Lower leg skin (tissue), 3 donors: Measurements from ENCODE around the gene HPGDS.

Source experiments
- CTCF ChIP-seq, 3 donors: fragments of 450-650 bp; IDR thresholded peaks; one replicate each; pipeline ENCODE4 v1.5.1; 2016; ENCODE audit warnings: antibody characterized with exemption in 3 of 3, mild to moderate bottlenecking in 3 of 3, moderate library complexity in 2 of 3
- POLR2A ChIP-seq, 2 donors: fragments of 450-650 bp; IDR thresholded peaks; one replicate each; pipeline ENCODE4 v1.6.1; 2016 to 2017; ENCODE audit warnings: antibody characterized with exemption in 2 of 2, mild to moderate bottlenecking in 1 of 2, moderate library complexity in 1 of 2

- TF ChIP-seq CTCF (IDR thresholded peaks at IDR 0.05) = no peak
- no peak for TF ChIP-seq POLR2A (IDR thresholded peaks at IDR 0.05)
These were observed 48.3 kb upstream of the HPGDS start for GRCh38 chr4:94390804-94391410.
